Naive B cell (primary cell): ENCODE results near the gene TMEM74B. TPM values are rescaled to one million over a fixed set of nuclear protein-coding genes. Genes with fewer than 3 reads are reported as not detected.
A peak's percentile ranks its signal among the peaks of the same experiment; 100 is the strongest.

Experiments
- ATAC-seq, 2 donors: fragments of 150-1000 bp; cut with Tn5 transposase; 2 replicates each; pipeline ENCODE4 v1.10.0; 2021; ENCODE audit warnings: low read depth in 2 of 2, mild to moderate bottlenecking in 2 of 2, moderate library complexity in 2 of 2
- DNase-seq: peaks from one replicate; pipeline ENCODE4 v3.0.0; 2022
- H3K27ac Mint-ChIP-seq, 6 donors: one replicate each; pipeline ENCODE4 v1.8.0; 2020 to 2022; ENCODE audit warnings: mild to moderate bottlenecking in 6 of 6, mixed read lengths in 6 of 6, moderate library complexity in 5 of 6, inconsistent platforms in 2 of 6
- H3K27me3 Mint-ChIP-seq, 3 donors: one replicate each; pipeline ENCODE4 v1.8.0; 2021 to 2022; ENCODE audit warnings: mixed read lengths in 3 of 3, mild to moderate bottlenecking in 1 of 3
- H3K36me3 Mint-ChIP-seq, 2 donors: one replicate each; pipeline ENCODE4 v1.8.0; 2020 to 2022; ENCODE audit warnings: mixed read lengths in 2 of 2, inconsistent platforms in 1 of 2, mild to moderate bottlenecking in 1 of 2
- H3K4me1 Mint-ChIP-seq, 3 donors: one replicate each; pipeline ENCODE4 v1.8.0; 2020 to 2022; ENCODE audit warnings: mixed read lengths in 3 of 3, inconsistent platforms in 1 of 3, mild to moderate bottlenecking in 1 of 3, moderate library complexity in 1 of 3
- H3K4me3 Mint-ChIP-seq, 8 donors: one replicate each; pipeline ENCODE4 v1.8.0; 2020 to 2022; ENCODE audit warnings: mild to moderate bottlenecking in 8 of 8, mixed read lengths in 8 of 8, moderate library complexity in 8 of 8, inconsistent platforms in 2 of 8
- H3K9me3 Mint-ChIP-seq, 7 donors: one replicate each; pipeline ENCODE4 v1.8.0; 2020 to 2022; ENCODE audit warnings: mixed read lengths in 7 of 7, mild to moderate bottlenecking in 5 of 7, inconsistent platforms in 2 of 7, moderate library complexity in 1 of 7
- polyA plus RNA-seq, 6 donors: library from polyadenylated mRNA; unstranded; fragments of 300-500 nt; fragmentation: Illumina TruSeq; gene quantifications; one replicate each; pipeline ENCODE4 v1.2.3, GENCODE V29; 2021; ENCODE audit warnings: low read depth in 6 of 6

The TMEM74B gene
- polyA plus RNA-seq, 6 donors from 2014 or later: not detected

- Mint-ChIP-seq H3K9me3 (peaks cover 0 to 2% (median 0%) of the 10 kb centered on the region in 7 donors), H3K4me3 (peak overlapping the region in 7 of 8 donors; percentile 3 to 83 (median 55)), H3K36me3 (no peaks in the 10 kb centered on the region), H3K4me1 (peaks cover 5 to 12% (median 7%) of the 10 kb centered on the region in 3 donors), H3K27ac (no peak overlapping the region), H3K27me3 (peaks cover 19 to 39% (median 38%) of the 10 kb centered on the region in 3 donors)
- no peak for DNase-seq
- ATAC-seq: no peak
Observed at GRCh38 chr20:1184260-1184637, 532 bp downstream of the TMEM74B start.

GRCh38 chr20:1183153-1183552 is 1.6 kb downstream of the TMEM74B start:
- no peak for ATAC-seq
- H3K9me3 Mint-ChIP-seq: peaks cover 0 to 2% (median 0%) of the 10 kb centered on the region in 7 donors

GRCh38 chr20:1182106-1182505 is 2.7 kb downstream of the TMEM74B start:
- DNase-seq: no peak
- Mint-ChIP-seq H3K9me3 (peaks cover 0 to 2% (median 0%) of the 10 kb centered on the region in 7 donors), H3K27me3 (peaks cover 15 to 38% (median 35%) of the 10 kb centered on the region in 3 donors), H3K4me1 (peaks cover 5 to 12% (median 7%) of the 10 kb centered on the region in 3 donors), H3K4me3 (no peak overlapping the region), H3K27ac (peak overlapping the region in 1 of 6 donors; percentile 17), H3K36me3 (no peaks in the 10 kb centered on the region)
- no peak for ATAC-seq

More at GRCh38 chr20:1183153-1183552, 1.6 kb downstream of the TMEM74B start:
- no peak overlapping the region for H3K27ac Mint-ChIP-seq
- H3K4me1 Mint-ChIP-seq: peaks cover 5 to 12% (median 7%) of the 10 kb centered on the region in 3 donors
- H3K36me3 Mint-ChIP-seq: no peaks in the 10 kb centered on the region
- DNase-seq: no peak
- H3K27me3 Mint-ChIP-seq: peaks cover 15 to 38% (median 35%) of the 10 kb centered on the region in 3 donors
- H3K4me3 Mint-ChIP-seq: peak overlapping the region in 3 of 8 donors; percentile 1 to 60 (median 48)

GRCh38 chr20:1180949-1181348 is 3.8 kb downstream of the TMEM74B start:
- no peak for ATAC-seq

GRCh38 chr20:1178623-1179022 is 6.2 kb downstream of the TMEM74B start:
- Mint-ChIP-seq H3K27me3 (peaks cover 4 to 17% (median 15%) of the 10 kb centered on the region in 3 donors), H3K36me3 (peaks cover 7 to 21% of the 10 kb centered on the region in 2 donors), H3K9me3 (no peaks in the 10 kb centered on the region), H3K4me1 (peaks cover 0 to 5% (median 4%) of the 10 kb centered on the region in 3 donors), H3K27ac (peak overlapping the region in 1 of 6 donors; percentile 73), H3K4me3 (no peak overlapping the region)
- no peak for DNase-seq
- ATAC-seq: no peak

More at GRCh38 chr20:1180949-1181348, 3.8 kb downstream of the TMEM74B start:
- Mint-ChIP-seq H3K36me3 (peaks cover 0 to 7% of the 10 kb centered on the region in 2 donors), H3K27me3 (peaks cover 15 to 33% (median 30%) of the 10 kb centered on the region in 3 donors), H3K4me3 (no peak overlapping the region), H3K27ac (no peak overlapping the region), H3K4me1 (peaks cover 3 to 11% (median 7%) of the 10 kb centered on the region in 3 donors), H3K9me3 (peaks cover 0 to 2% (median 0%) of the 10 kb centered on the region in 7 donors)
- no peak for DNase-seq

- Mint-ChIP-seq H3K36me3 (peaks cover 12 to 21% of the 10 kb centered on the region in 2 donors), H3K4me3 (no peak overlapping the region), H3K27ac (no peak overlapping the region), H3K9me3 (no peaks in the 10 kb centered on the region), H3K4me1 (peaks cover 0 to 5% (median 4%) of the 10 kb centered on the region in 3 donors), H3K27me3 (peaks cover 0 to 12% (median 10%) of the 10 kb centered on the region in 3 donors)
- ATAC-seq (no peak), DNase-seq (no peak)
Observed at GRCh38 chr20:1178103-1178502, 6.7 kb downstream of the TMEM74B start.

GRCh38 chr20:1177680-1178079 is 7.1 kb downstream of the TMEM74B start:
- peaks cover 0 to 5% (median 4%) of the 10 kb centered on the region in 3 donors for H3K4me1 Mint-ChIP-seq
- H3K27ac Mint-ChIP-seq: no peak overlapping the region
- no peak for DNase-seq
- no peaks in the 10 kb centered on the region for H3K9me3 Mint-ChIP-seq
- H3K27me3 Mint-ChIP-seq: peaks cover 0 to 8% (median 6%) of the 10 kb centered on the region in 3 donors
- H3K36me3 Mint-ChIP-seq: peaks cover 15 to 21% of the 10 kb centered on the region in 2 donors
- no peak overlapping the region for H3K4me3 Mint-ChIP-seq
- no peak for ATAC-seq

GRCh38 chr20:1174787-1175186 is 10.0 kb downstream of the TMEM74B start:
- Mint-ChIP-seq H3K9me3 (no peaks in the 10 kb centered on the region), H3K4me3 (no peak overlapping the region), H3K36me3 (peaks cover 15 to 28% of the 10 kb centered on the region in 2 donors), H3K27me3 (no peaks in the 10 kb centered on the region), H3K27ac (peak overlapping the region in 1 of 6 donors; percentile 16), H3K4me1 (peaks cover 0 to 5% (median 4%) of the 10 kb centered on the region in 3 donors)
- DNase-seq: no peak
- ATAC-seq: no peak

GRCh38 chr20:1173698-1174097 is 11.1 kb downstream of the TMEM74B start:
- peaks cover 0 to 5% (median 4%) of the 10 kb centered on the region in 3 donors for H3K4me1 Mint-ChIP-seq
- H3K27me3 Mint-ChIP-seq: no peaks in the 10 kb centered on the region
- H3K4me3 Mint-ChIP-seq: no peak overlapping the region
- H3K27ac Mint-ChIP-seq: no peak overlapping the region
- peaks cover 17 to 39% of the 10 kb centered on the region in 2 donors for H3K36me3 Mint-ChIP-seq
- no peak for ATAC-seq
- DNase-seq: no peak
- H3K9me3 Mint-ChIP-seq: no peaks in the 10 kb centered on the region

GRCh38 chr20:1171461-1172093 is 13.2 kb downstream of the TMEM74B start:
- H3K27me3 Mint-ChIP-seq: no peaks in the 10 kb centered on the region
- H3K4me3 Mint-ChIP-seq: peak overlapping the region in 1 of 8 donors; percentile 57
- no peak for DNase-seq
- no peak overlapping the region for H3K27ac Mint-ChIP-seq
- peaks cover 30 to 55% of the 10 kb centered on the region in 2 donors for H3K36me3 Mint-ChIP-seq
- ATAC-seq: no peak
- H3K9me3 Mint-ChIP-seq: no peaks in the 10 kb centered on the region
- peaks cover 0 to 5% (median 4%) of the 10 kb centered on the region in 3 donors for H3K4me1 Mint-ChIP-seq

- H3K4me3 Mint-ChIP-seq: no peak overlapping the region
- no peaks in the 10 kb centered on the region for H3K4me1 Mint-ChIP-seq
- no peak for DNase-seq
- no peak overlapping the region for H3K27ac Mint-ChIP-seq
- H3K27me3 Mint-ChIP-seq: no peaks in the 10 kb centered on the region
- ATAC-seq: no peak
- H3K36me3 Mint-ChIP-seq: peaks cover 52 to 57% of the 10 kb centered on the region in 2 donors
- H3K9me3 Mint-ChIP-seq: no peaks in the 10 kb centered on the region
Observed at GRCh38 chr20:1169224-1169623, 15.6 kb downstream of the TMEM74B start.

GRCh38 chr20:1166948-1167720 is 17.6 kb downstream of the TMEM74B start:
- DNase-seq (no peak), ATAC-seq (no peak)
- Mint-ChIP-seq H3K27me3 (no peaks in the 10 kb centered on the region), H3K9me3 (no peaks in the 10 kb centered on the region), H3K4me1 (no peaks in the 10 kb centered on the region), H3K4me3 (no peak overlapping the region), H3K27ac (no peak overlapping the region), H3K36me3 (peaks cover 43 to 61% of the 10 kb centered on the region in 2 donors)

- H3K9me3 Mint-ChIP-seq: no peaks in the 10 kb centered on the region
- no peaks in the 10 kb centered on the region for H3K27me3 Mint-ChIP-seq
- no peak for DNase-seq
- no peak for ATAC-seq
- no peaks in the 10 kb centered on the region for H3K4me1 Mint-ChIP-seq
- peaks cover 45 to 64% of the 10 kb centered on the region in 2 donors for H3K36me3 Mint-ChIP-seq
- no peak overlapping the region for H3K27ac Mint-ChIP-seq
- H3K4me3 Mint-ChIP-seq: no peak overlapping the region
Observed at GRCh38 chr20:1165941-1166340, 18.8 kb downstream of the TMEM74B start.
